A549 treated with Mapracorat at 1 μM for 4 hours (cell line): Measurements from ENCODE around the gene ARMC12. TPM values are rescaled to one million over a fixed set of nuclear protein-coding genes. Genes with fewer than 3 reads are reported as not detected.

Experiments used
- total RNA-seq: library from RNA; stranded (reverse); fragments of 200-300 nt; extraction: Qiagen RNA extraction; gene quantifications from 5 replicates; pipeline ENCODE4 v1.2.3, GENCODE V29; 2022

ARMC12 gene
- total RNA-seq: 0.26 to 0.97 TPM (median 0.55 TPM) in 5 replicates

GRCh38 chr6:35736982-35737412, at the start of gene ARMC12:
Gene ARMC12 (plus strand): TSS chr6:35737032. CDS start chr6:35737109, 77 bp downstream.

DNA sequence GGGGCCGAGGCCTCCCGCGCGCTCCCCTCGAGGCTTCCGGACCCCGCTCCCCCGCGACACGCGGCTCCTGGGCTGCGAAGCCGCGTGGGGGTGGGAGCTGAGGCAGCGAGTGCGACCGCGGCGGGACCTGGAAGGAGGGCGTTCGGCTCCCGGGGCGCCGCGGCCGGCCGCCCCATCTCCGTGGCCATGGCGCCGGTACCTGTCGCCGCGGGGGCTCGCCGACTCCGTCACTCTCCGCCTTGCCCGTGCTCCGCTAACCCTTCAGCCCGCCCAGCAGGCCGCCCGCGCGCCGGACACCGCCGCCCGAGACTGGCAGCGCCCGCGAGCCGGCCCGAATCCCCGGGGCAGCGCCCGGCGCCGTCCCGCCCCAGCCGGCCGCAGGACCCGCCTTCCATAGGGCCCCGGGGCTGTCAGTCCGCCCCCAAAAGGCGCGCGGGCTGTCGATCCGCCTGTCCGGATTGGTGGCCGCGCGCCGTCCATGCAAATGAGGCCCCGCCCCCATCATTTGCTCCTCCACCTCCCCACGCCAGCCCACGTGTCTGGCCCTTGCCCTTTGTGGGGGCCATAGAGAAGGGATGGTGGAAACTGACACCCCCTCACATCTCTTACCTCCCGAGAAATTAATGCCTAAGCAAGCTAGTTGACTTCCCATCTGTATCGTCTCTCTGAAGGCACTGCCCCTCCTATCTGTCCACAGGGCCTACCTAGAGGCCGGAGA, 48.1 kb upstream of the ARMC12 start, which contains the start of gene FKBP5:
Gene FKBP5, minus strand, starts transcription at position 311 of the 718 bp plus-strand sequence. CDS start 46,091 bp downstream, outside the sequence.

DNA sequence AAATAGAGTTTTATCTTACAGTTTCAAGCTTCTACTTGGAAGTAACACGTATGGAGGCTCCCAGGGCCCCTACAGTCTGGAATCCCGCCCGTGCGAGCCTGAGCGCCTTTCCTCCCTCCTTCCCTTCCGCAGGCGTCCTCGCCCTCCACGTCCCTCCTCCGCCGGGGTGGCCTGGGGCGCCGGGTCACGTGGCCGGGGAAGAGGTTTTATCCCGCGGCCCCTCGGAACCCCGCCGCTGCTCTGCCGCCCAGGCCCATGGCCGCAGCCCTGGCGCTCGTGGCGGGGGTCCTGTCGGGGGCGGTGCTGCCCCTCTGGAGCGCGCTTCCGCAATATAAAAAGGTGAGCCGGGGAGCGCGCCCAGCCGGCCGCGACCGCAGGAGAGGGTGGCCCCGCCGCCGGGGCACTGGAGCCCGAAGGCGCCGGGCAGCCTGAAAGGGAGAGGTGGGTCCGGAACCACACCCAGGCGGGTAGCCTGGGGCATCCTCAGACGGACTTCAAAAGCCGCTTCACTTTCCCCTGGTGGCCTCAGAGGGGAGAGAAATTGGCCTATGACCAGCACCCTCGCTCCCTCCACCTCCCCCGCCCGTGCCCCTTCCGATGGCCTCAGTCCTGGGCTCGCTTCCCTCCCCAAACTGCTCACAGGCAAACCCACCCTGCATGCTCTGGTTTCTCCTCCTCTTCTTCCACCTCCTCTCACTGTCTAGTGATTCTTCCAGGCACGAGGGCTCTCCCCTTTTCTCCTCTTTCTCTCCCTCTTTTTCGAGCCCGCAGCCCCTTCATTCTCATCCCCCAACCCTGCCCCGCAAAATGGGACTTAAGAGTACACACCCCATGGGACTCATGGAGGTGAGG, 39.8 kb downstream of the ARMC12 start, which contains the start of gene CLPSL2:
Gene CLPSL2, plus strand, starts transcription at position 235 of the 852 bp plus-strand sequence. Its CDS starts 21 bp downstream, at position 256.

DNA sequence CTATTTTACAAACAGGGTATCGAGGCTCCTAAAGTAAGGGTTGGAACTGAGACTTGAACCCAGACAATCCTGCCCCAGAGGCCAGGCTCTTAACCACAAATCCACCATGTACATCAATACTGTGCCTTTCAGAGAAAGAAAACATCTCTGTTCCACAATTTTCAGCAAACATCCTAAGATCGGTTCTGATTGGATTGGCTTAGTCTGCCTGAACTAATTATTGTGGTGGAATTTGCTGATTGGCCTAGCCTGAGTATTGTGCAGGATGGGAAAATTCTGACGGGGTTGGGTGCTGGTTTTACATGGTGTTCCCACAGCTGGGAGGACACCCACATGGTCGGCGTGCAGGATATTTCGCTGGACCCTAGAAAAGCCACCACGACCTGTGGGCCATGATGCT, 43.9 kb downstream of the ARMC12 start, which contains the start of gene CLPSL1:
Gene CLPSL1, plus strand, starts transcription at position 301 of the 400 bp plus-strand sequence. Its CDS starts 92 bp downstream, at position 393.

Other genes starting within 250 kb of the ARMC12 start
- 5.6 to 7.9 TPM (median 7.4 TPM) in 5 replicates for gene TEAD3, start 240.0 kb upstream of the ARMC12 start, total RNA-seq
- not detected in 5 replicates for gene TULP1, start 224.1 kb upstream of the ARMC12 start, total RNA-seq
- 91.6 to 128 TPM (median 116 TPM) in 5 replicates for gene FKBP5, start 48.1 kb upstream of the ARMC12 start, total RNA-seq
- gene CLPSL2, start 39.6 kb downstream of the ARMC12 start, total RNA-seq: 0.79 to 1.4 TPM (median 0.94 TPM) in 4 of 5 replicates, not detected in the other
- gene CLPSL1, start 44.0 kb downstream of the ARMC12 start, total RNA-seq: not detected in 5 replicates
- not detected in 5 replicates for gene CLPS, start 60.3 kb downstream of the ARMC12 start, total RNA-seq
- 0.12 to 0.28 TPM in 2 of 5 replicates, not detected in the others for gene LHFPL5, start 68.3 kb downstream of the ARMC12 start, total RNA-seq
- gene SRPK1, start 184.1 kb downstream of the ARMC12 start, total RNA-seq: 27.1 to 40.9 TPM (median 31.2 TPM) in 5 replicates